Measurements from ENCODE around the gene PKLR.

Gene PKLR

DNA sequence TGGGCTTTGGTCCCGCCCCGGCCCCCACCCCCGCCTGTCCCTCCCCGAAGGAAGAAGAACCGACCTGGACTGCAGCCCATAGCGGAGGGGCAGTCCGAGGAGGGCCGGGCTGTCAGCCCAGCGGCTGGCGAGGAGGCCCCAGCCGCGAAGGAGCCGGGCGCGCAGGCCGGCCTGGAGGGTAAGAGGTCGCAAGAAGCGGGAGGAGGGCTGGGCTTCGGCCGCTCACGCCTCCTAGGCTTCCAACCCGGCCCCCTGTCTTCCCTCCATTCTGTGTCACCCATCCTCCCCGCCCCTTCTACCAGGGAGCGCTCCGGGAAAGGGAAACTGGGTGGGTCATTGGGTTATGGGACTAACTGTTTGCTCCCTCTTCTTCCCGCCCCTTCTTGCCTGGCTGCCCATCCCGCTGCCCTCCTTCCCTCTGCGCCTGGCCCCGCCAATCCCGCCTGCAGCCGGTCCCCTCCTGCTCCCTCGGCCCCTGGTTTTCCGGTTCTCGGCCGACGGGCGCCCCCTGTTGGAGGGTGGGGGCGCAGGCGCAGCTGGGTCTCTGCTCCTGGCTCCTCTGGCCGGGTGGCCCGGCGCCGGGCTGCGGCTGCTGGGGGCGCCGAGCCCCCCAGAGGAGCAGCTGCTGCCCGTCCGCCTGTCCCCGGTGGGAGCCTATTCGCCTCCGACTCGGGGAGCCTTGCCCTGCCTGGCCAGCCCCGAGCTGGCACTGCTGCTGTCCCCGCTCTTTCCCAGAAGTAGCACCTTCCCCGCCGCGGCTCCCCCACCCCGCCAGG lies 21.9 kb upstream of the PKLR start:
- Mint-ChIP-seq H3K4me3 (peak overlapping the region; percentile 89 to 95), H3K4me1 (peaks cover 40 to 72% of the 10 kb centered on the region in 2 donors), H3K36me3 (peaks cover 40 to 42% of the 10 kb centered on the region in 2 donors), H3K27me3 (no peaks in the 10 kb centered on the region), H3K9me3 (no peaks in the 10 kb centered on the region), H3K27ac (peak overlapping the region; percentile 56)
- peak; percentile 66 to 68 for ATAC-seq (replicated peaks)
- peak; percentile 83 for DNase-seq

DNA sequence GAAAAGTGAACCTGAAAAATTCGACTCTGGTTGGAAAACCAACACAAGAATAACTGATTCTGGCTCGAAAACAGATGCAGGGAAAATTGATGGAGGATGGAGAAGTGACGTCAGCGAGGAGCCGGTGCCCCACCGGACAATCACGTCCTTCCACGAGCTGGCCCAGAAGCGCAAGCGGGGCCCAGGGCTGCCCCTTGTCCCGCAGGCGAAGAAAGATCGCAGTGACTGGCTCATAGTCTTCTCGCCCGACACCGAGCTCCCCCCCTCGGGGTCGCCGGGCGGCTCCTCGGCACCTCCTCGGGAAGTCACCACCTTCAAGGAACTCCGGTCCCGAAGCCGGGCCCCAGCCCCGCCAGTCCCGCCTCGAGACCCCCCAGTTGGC lies 21.3 kb upstream of the PKLR start:
- Mint-ChIP-seq H3K27ac (no peak overlapping the region), H3K9me3 (no peaks in the 10 kb centered on the region), H3K4me3 (peak overlapping the region; percentile 72 to 89), H3K4me1 (peaks cover 40 to 73% of the 10 kb centered on the region in 2 donors), H3K27me3 (no peaks in the 10 kb centered on the region), H3K36me3 (peaks cover 39 to 44% of the 10 kb centered on the region in 2 donors)
- DNase-seq: peak; percentile 11
- ATAC-seq (replicated peaks): no peak

DNA sequence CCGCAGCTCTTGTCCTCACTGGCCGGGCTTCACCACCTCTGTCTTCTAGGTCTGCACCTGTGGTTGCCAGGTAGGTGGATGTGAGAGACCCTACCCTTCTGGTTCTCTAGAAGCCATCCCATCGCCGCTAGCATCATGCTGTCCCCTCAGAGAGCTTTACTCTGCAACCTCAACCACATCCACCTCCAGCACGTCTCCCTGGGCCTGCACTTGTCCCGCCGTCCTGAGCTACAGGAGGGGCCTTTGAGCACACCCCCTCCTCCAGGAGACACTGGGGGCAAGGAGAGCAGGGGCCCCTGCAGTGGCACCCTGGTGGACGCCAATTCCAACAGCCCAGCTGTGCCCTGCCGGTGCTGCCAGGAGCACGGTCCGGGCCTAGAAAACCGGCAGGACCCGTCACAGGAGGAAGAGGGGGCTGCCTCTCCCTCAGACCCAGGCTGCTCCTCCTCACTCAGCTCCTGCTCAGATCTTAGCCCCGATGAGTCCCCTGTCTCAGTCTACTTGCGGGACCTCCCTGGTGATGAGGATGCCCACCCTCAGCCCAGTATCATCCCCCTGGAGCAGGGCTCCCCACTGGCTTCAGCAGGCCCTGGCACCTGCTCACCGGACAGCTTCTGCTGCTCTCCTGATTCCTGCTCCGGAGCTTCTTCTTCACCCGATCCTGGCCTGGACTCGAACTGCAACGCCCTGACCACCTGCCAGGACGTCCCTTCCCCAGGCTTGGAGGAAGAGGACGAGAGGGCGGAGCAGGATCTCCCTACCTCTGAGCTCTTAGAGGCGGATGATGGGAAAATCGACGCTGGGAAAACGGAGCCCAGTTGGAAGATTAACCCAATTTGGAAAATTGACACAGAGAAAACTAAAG lies 20.6 kb upstream of the PKLR start:
- Mint-ChIP-seq H3K27ac (peak overlapping the region; percentile 60), H3K4me1 (peaks cover 40 to 78% of the 10 kb centered on the region in 2 donors), H3K36me3 (peaks cover 38 to 44% of the 10 kb centered on the region in 2 donors), H3K9me3 (no peaks in the 10 kb centered on the region), H3K27me3 (no peaks in the 10 kb centered on the region), H3K4me3 (peak overlapping the region; percentile 72 to 89)
- DNase-seq (peak; percentile 2), ATAC-seq (replicated peaks) (no peak)

DNA sequence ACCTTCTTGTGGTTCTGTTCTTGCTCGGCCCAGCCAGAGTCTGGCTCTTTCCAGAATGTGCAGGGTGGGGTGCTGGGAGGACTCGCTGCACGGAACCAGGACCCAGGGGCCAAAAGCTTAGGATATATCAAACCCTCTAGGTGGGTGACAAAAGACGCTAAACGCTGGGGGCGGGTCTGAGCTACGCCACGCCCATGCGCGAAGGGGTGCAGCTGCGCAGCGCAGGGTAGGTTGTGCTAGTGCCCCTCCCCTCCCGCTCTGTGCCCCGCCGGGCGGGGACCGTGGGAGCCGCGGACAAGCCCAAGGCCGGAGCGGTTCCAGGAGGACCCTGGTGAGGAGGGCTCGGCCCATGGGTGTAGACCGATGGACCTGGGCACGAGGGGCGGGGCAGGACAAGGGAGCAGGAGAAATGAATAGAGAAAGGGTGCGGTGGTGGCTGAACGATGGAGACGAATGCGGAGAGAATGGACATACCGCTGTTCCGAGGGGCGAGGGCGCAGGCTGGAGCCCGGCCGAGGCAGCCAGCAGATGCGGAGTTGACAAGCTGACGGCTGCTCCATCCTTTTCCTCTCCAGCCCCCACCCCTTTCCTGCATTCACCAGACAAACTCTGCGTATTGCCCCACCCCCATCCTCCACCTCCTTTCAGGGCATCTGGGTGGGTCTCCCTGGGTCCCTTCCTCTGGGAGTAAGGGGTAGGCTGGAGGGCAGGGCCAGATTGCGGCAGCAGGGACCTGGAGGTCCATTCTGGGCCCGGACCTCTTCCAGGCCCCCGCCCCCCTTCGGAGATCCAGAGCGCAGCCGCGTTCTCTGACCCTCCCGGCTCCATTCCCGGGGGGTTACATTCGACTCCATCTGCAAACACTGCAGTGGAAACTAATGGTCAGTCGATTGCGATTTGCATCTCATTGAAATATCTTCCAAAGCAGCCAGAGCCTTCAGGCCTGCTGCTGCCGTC lies 19.7 kb upstream of the PKLR start, which contains the start of gene RUSC1:
Gene RUSC1 (plus strand): TSS at position 234 of the 957 bp plus-strand sequence. CDS start 880 bp downstream, outside the sequence.
- Mint-ChIP-seq H3K4me3 (peak within 1 kb of the TSS; percentile 72 to 89), H3K9me3 (no peaks in the 10 kb centered on the region), H3K4me1 (peaks cover 40 to 78% of the 10 kb centered on the region in 2 donors), H3K36me3 (peaks cover 38 to 47% of the 10 kb centered on the region in 2 donors), H3K27ac (peak within 1 kb of the TSS; percentile 72), H3K27me3 (no peaks in the 10 kb centered on the region)
- ATAC-seq (replicated peaks) (peak; percentile 22 to 35), DNase-seq (peak; percentile 52)

DNA sequence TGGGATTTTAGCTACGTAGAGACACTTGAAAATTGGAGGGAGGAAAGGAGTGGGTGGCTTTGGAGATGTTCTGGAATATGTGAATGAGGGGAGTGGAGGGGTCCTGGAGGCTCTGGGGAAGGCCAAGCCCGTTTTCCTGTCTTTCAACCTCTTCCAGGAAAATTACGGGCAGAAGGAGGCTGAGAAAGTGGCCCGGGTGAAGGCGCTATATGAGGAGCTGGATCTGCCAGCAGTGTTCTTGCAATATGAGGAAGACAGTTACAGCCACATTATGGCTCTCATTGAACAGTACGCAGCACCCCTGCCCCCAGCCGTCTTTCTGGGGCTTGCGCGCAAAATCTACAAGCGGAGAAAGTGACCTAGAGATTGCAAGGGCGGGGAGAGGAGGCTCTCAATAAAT lies 19.0 kb upstream of the PKLR start:
- Mint-ChIP-seq H3K9me3 (no peaks in the 10 kb centered on the region), H3K36me3 (peaks cover 39 to 50% of the 10 kb centered on the region in 2 donors), H3K4me1 (peaks cover 37 to 73% of the 10 kb centered on the region in 2 donors), H3K4me3 (peak overlapping the region; percentile 71 to 76), H3K27me3 (no peaks in the 10 kb centered on the region), H3K27ac (peak overlapping the region; percentile 72)
- no peak for ATAC-seq (replicated peaks)
- DNase-seq: no peak

DNA sequence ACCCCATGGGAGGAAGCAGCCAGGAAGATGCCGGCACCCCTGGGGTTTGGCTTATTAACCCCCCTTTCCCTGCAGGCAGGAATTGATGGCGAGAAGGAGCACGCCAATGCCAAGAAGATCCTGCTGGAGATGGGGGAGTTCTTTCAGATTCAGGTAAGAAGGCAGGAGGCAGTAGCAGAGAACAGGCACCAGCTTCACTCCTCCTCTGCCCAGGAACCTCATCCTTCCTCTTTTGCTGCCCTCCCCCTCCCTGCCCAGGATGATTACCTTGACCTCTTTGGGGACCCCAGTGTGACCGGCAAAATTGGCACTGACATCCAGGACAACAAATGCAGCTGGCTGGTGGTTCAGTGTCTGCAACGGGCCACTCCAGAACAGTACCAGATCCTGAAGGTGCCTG lies 18.3 kb upstream of the PKLR start:
- Mint-ChIP-seq H3K27ac (no peak overlapping the region), H3K4me3 (peak overlapping the region in 1 of 2 donors; percentile 20)

DNA sequence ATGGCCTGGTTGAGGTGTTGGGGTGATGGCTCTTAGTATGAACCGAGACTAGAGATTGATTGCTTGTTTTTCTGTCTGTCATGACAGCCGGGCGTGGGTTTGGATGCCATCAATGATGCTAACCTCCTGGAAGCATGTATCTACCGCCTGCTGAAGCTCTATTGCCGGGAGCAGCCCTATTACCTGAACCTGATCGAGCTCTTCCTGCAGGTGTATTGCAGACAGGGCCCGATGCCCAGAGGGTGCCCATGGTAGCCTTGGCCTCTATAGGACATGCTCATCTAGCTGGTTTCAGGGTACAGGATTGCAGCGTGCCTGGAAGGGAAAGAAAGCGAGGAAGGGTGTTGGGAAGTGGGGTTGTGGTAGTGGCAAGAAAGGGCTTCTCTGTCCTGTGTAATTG lies 16.8 kb upstream of the PKLR start:
- Mint-ChIP-seq H3K36me3 (peaks cover 56 to 65% of the 10 kb centered on the region in 2 donors), H3K27me3 (no peaks in the 10 kb centered on the region), H3K27ac (peak overlapping the region; percentile 42), H3K4me3 (no peak overlapping the region), H3K9me3 (no peaks in the 10 kb centered on the region), H3K4me1 (peaks cover 41 to 73% of the 10 kb centered on the region in 2 donors)
- DNase-seq (no peak), ATAC-seq (replicated peaks) (no peak)

More for the DNA sequence above, 18.3 kb upstream of the PKLR start:
- H3K27me3 Mint-ChIP-seq: no peaks in the 10 kb centered on the region
- DNase-seq (no peak), ATAC-seq (replicated peaks) (no peak)
- peaks cover 35 to 66% of the 10 kb centered on the region in 2 donors for H3K4me1 Mint-ChIP-seq
- H3K9me3 Mint-ChIP-seq: no peaks in the 10 kb centered on the region
- peaks cover 45 to 57% of the 10 kb centered on the region in 2 donors for H3K36me3 Mint-ChIP-seq

DNA sequence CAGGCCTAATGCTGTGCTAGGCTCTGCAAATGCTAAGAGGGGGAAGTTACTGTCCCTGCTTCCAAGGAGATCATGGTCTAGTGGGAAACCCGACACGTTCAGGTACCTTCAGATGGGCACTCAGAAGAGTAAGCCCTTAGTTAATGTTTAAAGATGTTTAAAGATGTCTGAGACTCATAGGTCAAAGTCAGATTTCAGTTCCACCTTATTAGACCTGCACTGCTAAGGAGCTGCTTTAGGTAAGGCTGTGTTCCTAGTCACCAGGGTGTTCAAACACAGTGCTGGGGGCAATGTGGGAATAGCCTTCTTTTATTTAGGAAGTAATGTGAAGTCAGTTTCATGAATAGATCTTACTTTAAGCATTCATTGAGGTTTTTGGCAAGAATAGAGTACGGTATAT lies 15.7 kb upstream of the PKLR start:
- Mint-ChIP-seq H3K4me3 (no peak overlapping the region), H3K27me3 (no peaks in the 10 kb centered on the region), H3K36me3 (peaks cover 63 to 72% of the 10 kb centered on the region in 2 donors), H3K27ac (no peak overlapping the region), H3K9me3 (no peaks in the 10 kb centered on the region), H3K4me1 (peaks cover 41 to 73% of the 10 kb centered on the region in 2 donors)
- DNase-seq (no peak), ATAC-seq (replicated peaks) (peak; percentile 50 to 54)

DNA sequence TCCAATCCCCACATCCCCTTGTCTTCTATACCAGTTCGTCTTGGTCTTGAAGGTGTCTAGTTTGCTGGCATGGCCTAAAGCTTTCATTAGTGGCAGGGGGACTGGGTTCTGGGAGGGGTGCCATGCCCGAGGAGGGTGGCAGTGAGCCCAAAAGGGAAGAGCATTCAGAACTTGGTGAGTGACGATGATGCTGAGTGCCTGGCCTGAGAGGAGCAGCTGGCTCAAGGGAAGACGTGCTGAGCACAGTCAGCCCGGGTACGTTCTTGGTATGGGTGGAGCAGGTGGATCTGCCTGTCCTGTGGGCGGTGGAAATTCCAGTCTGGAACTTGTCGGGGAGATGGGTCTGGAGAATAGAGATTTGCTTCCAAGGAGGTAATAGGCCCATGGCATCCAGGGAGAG lies 12.0 kb upstream of the PKLR start:
- DNase-seq (no peak), ATAC-seq (replicated peaks) (no peak)
- no peaks in the 10 kb centered on the region for H3K9me3 Mint-ChIP-seq
- peaks cover 51 to 61% of the 10 kb centered on the region in 2 donors for H3K36me3 Mint-ChIP-seq
- H3K27me3 Mint-ChIP-seq: no peaks in the 10 kb centered on the region
- no peak overlapping the region for H3K4me3 Mint-ChIP-seq
- H3K27ac Mint-ChIP-seq: peak overlapping the region; percentile 75
- H3K4me1 Mint-ChIP-seq: peaks cover 27 to 59% of the 10 kb centered on the region in 2 donors

DNA sequence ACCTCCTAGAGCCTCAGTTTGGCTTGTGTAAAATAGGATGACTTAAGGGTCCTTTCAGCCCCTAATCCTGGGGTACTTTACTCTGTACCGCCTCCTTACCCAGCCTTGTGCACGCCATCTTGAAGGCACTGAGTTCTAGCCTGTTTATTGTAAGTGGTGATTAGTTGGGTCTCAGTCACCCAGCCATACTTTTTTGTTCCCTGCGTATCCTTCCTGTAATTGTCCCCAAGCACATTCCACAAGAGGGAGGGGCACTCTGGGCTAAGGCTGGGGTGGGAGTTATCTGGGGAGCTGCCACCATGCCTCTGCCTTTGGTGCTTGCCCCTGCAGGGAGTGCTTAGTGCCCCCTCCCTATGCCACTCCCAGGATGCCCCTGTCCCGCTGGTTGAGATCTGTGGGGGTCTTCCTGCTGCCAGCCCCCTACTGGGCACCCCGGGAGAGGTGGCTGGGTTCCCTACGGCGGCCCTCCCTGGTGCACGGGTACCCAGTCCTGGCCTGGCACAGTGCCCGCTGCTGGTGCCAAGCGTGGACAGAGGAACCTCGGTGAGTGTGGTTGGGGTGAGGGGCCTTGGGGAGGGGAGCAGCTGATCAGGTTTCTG lies 8.3 kb upstream of the PKLR start:
- no peak for DNase-seq
- peaks cover 24 to 37% of the 10 kb centered on the region in 2 donors for H3K4me1 Mint-ChIP-seq
- no peak for ATAC-seq (replicated peaks)
- no peaks in the 10 kb centered on the region for H3K27me3 Mint-ChIP-seq
- peak overlapping the region; percentile 94 to 96 for H3K4me3 Mint-ChIP-seq
- peak overlapping the region; percentile 99 for H3K27ac Mint-ChIP-seq
- H3K36me3 Mint-ChIP-seq: peaks cover 38 to 42% of the 10 kb centered on the region in 2 donors
- no peaks in the 10 kb centered on the region for H3K9me3 Mint-ChIP-seq

DNA sequence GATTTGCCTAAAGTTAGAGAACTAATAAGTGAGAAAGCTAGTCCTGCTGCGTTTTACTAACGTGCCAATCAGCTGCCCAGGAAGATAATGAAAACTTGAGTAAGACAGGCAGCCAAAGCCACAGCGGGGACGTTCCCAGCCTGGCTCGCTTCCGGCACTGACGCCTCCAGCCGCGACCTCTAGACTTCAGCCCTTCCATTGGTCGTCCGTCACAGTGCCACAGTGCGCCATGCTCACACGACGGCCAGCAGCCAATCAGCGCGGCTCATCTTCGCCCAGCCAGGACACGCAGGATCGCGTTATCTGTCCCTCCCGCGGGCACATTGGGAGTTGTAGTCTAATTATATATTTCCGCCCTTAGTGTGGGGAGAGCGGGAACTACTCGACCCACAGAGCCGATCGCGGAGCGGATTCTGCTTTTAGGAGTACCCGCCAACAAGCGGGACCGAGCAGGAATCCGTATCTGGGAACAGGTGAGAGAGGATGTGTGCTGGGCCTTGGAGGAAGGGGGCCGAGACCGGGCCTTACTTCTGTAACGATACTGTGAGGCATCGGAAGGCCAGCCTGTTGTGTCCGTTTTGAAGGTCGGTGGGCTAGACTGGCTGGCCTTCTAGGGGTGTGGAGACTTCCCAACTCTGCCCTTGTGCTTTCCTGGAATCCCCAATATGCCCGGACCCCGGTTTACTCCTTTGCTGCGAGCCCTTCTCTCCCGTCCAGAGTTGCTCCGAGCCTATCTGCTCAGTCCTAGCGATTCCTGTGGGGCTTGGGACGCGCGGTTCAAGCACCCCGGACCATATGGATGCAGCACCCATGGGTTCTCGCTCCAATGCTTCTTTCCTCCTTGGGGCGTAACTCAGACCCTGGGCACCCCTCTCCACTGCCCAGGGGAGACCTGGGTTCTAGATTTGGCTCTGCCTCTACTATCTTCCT lies 7.5 kb upstream of the PKLR start, which contains the start of gene FDPS:
Gene FDPS (plus strand): TSS at position 374 of the 930 bp plus-strand sequence. CDS start 924 bp downstream, outside the sequence.
- Mint-ChIP-seq H3K4me1 (peaks cover 24 to 36% of the 10 kb centered on the region in 2 donors), H3K9me3 (no peaks in the 10 kb centered on the region), H3K36me3 (peaks cover 34 to 40% of the 10 kb centered on the region in 2 donors), H3K4me3 (peak within 1 kb of the TSS; percentile 94 to 96), H3K27me3 (no peaks in the 10 kb centered on the region), H3K27ac (peak within 1 kb of the TSS; percentile 99)
- DNase-seq: peak; percentile 98
- ATAC-seq (replicated peaks): peak; percentile 98 to 99

DNA sequence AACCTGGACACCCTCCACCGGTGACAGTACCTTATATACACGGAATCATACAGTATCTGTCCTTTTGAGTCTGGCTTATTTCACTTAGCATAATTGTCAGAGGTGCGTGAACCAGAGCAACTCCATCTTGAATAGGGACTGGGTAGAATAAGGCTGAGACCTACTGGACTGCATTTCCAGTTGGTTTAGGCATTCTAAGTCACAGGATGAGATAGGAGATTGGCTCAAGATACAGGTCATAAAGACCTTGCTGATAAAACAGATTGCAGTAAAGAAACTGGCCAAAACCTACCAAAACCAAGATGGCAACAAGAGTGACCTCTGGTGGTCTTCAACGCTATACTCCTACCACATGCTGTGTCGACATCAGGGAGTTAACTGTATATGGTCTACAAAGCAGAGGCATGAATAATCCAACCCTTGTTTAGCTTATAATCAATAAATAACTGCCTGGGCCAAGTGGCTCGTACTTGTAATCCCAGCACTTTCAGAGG lies 6.1 kb upstream of the PKLR start:
- peaks cover 17 to 27% of the 10 kb centered on the region in 2 donors for H3K4me1 Mint-ChIP-seq

More for the DNA sequence above, 6.1 kb upstream of the PKLR start:
- no peaks in the 10 kb centered on the region for H3K9me3 Mint-ChIP-seq
- H3K36me3 Mint-ChIP-seq: peaks cover 22 to 27% of the 10 kb centered on the region in 2 donors
- no peak for ATAC-seq (replicated peaks)
- DNase-seq: no peak
- H3K27me3 Mint-ChIP-seq: no peaks in the 10 kb centered on the region
- H3K4me3 Mint-ChIP-seq: peak overlapping the region in 1 of 2 donors; percentile 94
- peak overlapping the region; percentile 47 for H3K27ac Mint-ChIP-seq

Data from stimulated activated naive B cell treated with anti-CD40 and anti-IgM and Interleukin-4, amounts not matched to agents 10 μg/mL and 1 μg/mL and 100 μg/mL, for 72 hours (primary cell).